ENCODE measurements around the gene KCNQ5. TPM values are rescaled to one million over a fixed set of nuclear protein-coding genes. Genes with fewer than 3 reads are reported as not detected.

The KCNQ5 gene
- total RNA-seq, 1 donor from 2014 or later = 0.08 TPM

DNA sequence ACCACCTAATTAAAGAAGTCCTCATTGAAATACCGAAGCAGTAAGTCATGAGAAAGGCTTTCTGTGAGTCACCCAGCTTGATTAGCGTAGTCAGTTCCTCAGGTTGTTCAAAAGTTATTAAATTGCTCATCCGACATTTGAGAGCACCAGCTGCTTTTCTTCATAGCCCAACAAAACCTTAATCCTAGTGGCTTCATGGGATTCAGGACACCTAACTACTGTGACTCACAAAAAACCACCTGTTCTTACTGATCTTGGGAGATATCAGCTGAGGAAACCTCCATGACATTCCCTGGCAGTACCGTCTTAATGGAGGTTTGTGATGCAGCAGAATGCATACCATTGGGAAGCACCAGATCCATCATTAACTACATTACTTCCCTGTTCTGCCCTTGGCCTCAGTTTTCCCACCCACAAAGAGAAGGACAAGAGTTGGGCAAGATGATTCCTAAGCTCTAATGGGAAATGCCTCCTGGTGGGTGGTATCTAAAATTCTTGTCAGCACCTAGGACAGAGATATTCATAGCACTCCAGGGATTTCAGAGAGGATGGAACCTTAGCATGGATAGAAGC, 499.6 kb downstream of the KCNQ5 start:
- no peak overlapping the region for H3K27ac Mint-ChIP-seq (ENCODE audit: unreplicated experiment)
- no peaks in the 10 kb centered on the region for H3K4me1 Mint-ChIP-seq (ENCODE audit: unreplicated experiment)
- TF ChIP-seq, protein P1, sequence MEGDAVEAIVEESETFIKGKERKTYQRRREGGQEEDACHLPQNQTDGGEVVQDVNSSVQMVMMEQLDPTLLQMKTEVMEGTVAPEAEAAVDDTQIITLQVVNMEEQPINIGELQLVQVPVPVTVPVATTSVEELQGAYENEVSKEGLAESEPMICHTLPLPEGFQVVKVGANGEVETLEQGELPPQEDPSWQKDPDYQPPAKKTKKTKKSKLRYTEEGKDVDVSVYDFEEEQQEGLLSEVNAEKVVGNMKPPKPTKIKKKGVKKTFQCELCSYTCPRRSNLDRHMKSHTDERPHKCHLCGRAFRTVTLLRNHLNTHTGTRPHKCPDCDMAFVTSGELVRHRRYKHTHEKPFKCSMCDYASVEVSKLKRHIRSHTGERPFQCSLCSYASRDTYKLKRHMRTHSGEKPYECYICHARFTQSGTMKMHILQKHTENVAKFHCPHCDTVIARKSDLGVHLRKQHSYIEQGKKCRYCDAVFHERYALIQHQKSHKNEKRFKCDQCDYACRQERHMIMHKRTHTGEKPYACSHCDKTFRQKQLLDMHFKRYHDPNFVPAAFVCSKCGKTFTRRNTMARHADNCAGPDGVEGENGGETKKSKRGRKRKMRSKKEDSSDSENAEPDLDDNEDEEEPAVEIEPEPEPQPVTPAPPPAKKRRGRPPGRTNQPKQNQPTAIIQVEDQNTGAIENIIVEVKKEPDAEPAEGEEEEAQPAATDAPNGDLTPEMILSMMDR (IDR thresholded peaks at IDR 0.05; ENCODE audit: unreplicated experiment) = no peak
- DNase-seq (ENCODE audit: low spot score) = no peak
- H3K36me3 Mint-ChIP-seq (ENCODE audit: low read depth, unreplicated experiment) = no peaks in the 10 kb centered on the region
- H3K4me3 Mint-ChIP-seq (ENCODE audit: unreplicated experiment) = no peak overlapping the region
- no peaks in the 10 kb centered on the region for H3K9me3 Mint-ChIP-seq (ENCODE audit: unreplicated experiment)
- H3K27me3 Mint-ChIP-seq (ENCODE audit: unreplicated experiment) = no peaks in the 10 kb centered on the region

DNA sequence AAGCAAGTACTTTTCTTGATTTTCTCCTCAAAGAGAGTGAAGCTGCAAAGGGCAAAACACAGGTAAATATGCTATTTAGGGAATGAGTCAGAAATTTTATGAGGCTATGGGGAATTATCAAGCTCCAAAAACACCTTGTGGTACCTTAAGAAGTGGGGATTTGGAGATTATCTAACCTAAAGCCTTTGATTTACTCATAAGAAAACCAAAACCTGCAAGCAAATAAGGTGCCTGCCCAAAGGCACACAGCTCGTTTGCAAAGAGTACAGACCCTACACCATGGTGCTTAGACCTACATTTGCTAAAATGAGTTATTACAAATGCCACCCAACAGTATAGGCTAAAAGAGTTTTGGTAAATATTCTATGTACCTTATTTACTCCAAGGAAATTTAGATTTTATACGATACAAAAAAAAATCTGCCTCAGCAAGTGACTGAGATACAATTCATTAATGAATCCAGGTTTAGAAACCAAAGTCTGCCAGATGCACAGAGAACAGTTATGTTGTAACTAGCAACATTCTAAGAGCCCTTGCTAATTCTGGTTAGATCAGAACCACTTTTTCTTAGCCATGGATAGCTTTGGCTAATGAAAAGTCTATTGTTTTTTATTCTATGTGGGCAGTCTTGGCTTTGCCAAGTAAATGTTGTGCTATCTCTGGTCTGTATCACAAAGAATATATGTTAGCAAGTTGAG, 501.9 kb downstream of the KCNQ5 start:
- Mint-ChIP-seq H3K4me1 (ENCODE audit: unreplicated experiment) (no peaks in the 10 kb centered on the region), H3K9me3 (ENCODE audit: unreplicated experiment) (no peaks in the 10 kb centered on the region), H3K36me3 (ENCODE audit: low read depth, unreplicated experiment) (no peaks in the 10 kb centered on the region), H3K27me3 (ENCODE audit: unreplicated experiment) (no peaks in the 10 kb centered on the region), H3K4me3 (ENCODE audit: unreplicated experiment) (no peak overlapping the region), H3K27ac (ENCODE audit: unreplicated experiment) (no peak overlapping the region)
- TF ChIP-seq, protein P1 (IDR thresholded peaks at IDR 0.05; ENCODE audit: unreplicated experiment) = no peak
- no peak for DNase-seq (ENCODE audit: low spot score)

DNA sequence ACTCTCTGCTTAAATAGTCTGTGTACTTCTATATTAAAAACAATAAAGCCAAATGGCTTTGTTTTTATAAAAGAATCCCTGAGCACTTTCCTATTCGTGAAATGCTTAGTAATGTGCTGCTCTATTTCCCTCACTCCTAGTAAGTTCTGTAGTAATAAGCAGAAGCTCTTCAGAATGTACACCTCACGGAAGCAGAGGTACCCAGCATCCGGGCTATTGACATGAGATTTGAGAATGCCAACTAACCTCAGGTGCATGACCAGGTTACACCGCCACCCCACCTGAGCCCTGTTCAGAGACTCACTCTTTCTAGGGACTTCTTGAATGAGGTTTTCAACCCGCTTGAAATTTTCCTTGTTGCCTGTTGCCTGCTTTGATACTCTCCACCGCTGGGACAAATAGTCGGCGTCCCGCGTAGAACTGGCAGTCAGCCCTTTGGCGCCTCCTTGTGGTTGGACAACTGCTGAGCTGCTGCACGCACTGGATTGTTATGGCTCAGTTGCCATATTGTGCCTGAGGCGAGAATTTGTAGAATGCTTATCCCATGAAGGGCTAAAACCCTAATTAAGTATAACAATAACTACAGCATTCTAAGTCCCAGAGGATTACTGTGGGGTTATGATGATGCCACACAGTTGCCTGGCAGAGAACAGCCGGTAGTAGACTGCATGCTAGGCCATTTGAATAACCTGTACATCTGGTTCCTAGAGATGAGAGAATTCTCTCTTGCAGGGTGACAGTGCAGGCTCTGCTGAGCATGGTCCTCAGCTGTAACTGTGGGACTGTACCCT, 508.0 kb downstream of the KCNQ5 start:
- TF ChIP-seq, protein P1 (IDR thresholded peaks at IDR 0.05; ENCODE audit: unreplicated experiment) = peak; percentile 97
- Mint-ChIP-seq H3K9me3 (ENCODE audit: unreplicated experiment) (no peaks in the 10 kb centered on the region), H3K36me3 (ENCODE audit: low read depth, unreplicated experiment) (no peaks in the 10 kb centered on the region), H3K27ac (ENCODE audit: unreplicated experiment) (no peak overlapping the region), H3K27me3 (ENCODE audit: unreplicated experiment) (no peaks in the 10 kb centered on the region), H3K4me3 (ENCODE audit: unreplicated experiment) (no peak overlapping the region), H3K4me1 (ENCODE audit: unreplicated experiment) (no peaks in the 10 kb centered on the region)
- peak; percentile 94 for DNase-seq (ENCODE audit: low spot score)

DNA sequence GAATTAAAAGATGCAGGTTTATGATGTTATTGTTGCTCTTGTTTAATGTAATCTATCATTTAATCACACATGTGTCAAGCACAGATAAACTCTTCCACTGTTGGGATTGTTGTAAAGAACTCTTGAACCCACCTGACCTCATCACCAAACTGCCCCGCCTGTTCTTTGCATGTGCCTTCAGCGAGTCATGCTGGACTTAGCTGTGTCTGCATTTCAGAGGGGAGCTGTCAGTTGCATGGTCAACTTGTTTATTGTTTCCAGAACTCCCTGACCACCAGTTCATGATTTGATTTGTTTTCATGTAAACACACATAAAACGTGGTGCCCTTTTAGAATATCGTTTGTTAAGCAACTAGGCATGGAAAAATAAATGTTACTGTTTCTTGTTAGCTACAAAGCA, 509.8 kb downstream of the KCNQ5 start:
- Mint-ChIP-seq H3K9me3 (ENCODE audit: unreplicated experiment) (no peaks in the 10 kb centered on the region), H3K4me1 (ENCODE audit: unreplicated experiment) (no peaks in the 10 kb centered on the region), H3K4me3 (ENCODE audit: unreplicated experiment) (no peak overlapping the region), H3K27me3 (ENCODE audit: unreplicated experiment) (no peaks in the 10 kb centered on the region), H3K27ac (ENCODE audit: unreplicated experiment) (no peak overlapping the region), H3K36me3 (ENCODE audit: low read depth, unreplicated experiment) (no peaks in the 10 kb centered on the region)
- no peak for DNase-seq (ENCODE audit: low spot score)
- TF ChIP-seq, protein P1 (IDR thresholded peaks at IDR 0.05; ENCODE audit: unreplicated experiment) = no peak

DNA sequence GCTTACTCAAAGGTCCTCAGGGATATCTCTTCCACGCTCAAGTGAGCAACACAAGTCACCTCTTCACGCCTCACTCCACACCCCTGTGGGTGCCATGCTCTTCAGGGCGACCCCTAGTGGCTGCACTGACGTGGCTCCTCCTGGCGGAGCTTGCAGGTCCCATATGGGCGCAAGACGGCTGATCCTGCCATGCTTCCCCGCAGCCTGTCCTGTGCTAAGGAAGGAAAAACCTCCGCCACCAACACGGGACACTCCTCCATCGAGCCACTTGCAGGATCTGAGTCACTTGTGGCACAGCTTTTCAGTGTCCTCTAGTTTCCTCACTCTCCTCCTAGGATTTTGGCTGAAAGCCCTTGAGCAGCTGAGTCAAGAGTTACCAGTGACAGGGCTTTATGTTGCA, 512.7 kb downstream of the KCNQ5 start:
- no peaks in the 10 kb centered on the region for H3K27me3 Mint-ChIP-seq (ENCODE audit: unreplicated experiment)
- no peak overlapping the region for H3K4me3 Mint-ChIP-seq (ENCODE audit: unreplicated experiment)
- H3K27ac Mint-ChIP-seq (ENCODE audit: unreplicated experiment) = no peak overlapping the region
- no peaks in the 10 kb centered on the region for H3K36me3 Mint-ChIP-seq (ENCODE audit: low read depth, unreplicated experiment)
- no peaks in the 10 kb centered on the region for H3K4me1 Mint-ChIP-seq (ENCODE audit: unreplicated experiment)
- DNase-seq (ENCODE audit: low spot score) = peak; percentile 83
- TF ChIP-seq, protein P1 (IDR thresholded peaks at IDR 0.05; ENCODE audit: unreplicated experiment) = peak; percentile 71
- H3K9me3 Mint-ChIP-seq (ENCODE audit: unreplicated experiment) = no peaks in the 10 kb centered on the region

Data from endothelial cell (in vitro differentiated cells).